Measurements from ENCODE around the gene SNAPC2. TPM values are rescaled to one million over a fixed set of nuclear protein-coding genes. Genes with fewer than 3 reads are reported as not detected.
A peak's percentile ranks its signal among the peaks of the same experiment; 100 is the strongest.

SNAPC2 gene
- total and polyA plus RNA-seq, 2 of the 13 experiments (the other 11 are each of a cell fraction or from before 2014, with no cell fraction given): 10.2 to 12.7 TPM

DNA sequence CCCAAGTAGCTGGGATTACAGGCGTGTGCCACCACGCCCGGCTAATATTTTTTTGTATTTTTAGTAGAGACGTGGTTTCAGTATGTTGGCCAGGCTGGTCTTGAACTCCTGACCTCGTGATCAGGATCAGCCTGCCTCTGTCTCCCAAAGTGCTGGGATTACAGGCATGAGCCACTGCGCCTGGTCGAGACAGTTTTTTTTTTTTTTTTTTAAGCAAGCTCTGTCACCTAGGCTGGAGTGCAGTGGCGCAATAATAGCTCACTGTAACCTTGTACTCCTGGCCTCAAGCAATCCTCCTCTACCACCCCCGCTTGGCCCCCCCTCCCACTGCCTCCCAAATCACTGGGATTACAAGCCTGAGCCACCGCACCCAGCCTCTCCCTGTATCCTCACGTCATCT lies 22.8 kb upstream of the SNAPC2 start (continued):
- TF ChIP-seq, protein P1, sequence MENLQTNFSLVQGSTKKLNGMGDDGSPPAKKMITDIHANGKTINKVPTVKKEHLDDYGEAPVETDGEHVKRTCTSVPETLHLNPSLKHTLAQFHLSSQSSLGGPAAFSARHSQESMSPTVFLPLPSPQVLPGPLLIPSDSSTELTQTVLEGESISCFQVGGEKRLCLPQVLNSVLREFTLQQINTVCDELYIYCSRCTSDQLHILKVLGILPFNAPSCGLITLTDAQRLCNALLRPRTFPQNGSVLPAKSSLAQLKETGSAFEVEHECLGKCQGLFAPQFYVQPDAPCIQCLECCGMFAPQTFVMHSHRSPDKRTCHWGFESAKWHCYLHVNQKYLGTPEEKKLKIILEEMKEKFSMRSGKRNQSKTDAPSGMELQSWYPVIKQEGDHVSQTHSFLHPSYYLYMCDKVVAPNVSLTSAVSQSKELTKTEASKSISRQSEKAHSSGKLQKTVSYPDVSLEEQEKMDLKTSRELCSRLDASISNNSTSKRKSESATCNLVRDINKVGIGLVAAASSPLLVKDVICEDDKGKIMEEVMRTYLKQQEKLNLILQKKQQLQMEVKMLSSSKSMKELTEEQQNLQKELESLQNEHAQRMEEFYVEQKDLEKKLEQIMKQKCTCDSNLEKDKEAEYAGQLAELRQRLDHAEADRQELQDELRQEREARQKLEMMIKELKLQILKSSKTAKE (CRISPR knock-in tag; IDR thresholded peaks at IDR 0.05; ENCODE audit: borderline replicate concordance): no peak
- TF ChIP-seq RARA (CRISPR knock-in tag; IDR thresholded peaks at IDR 0.05) (peak; percentile 56), EED (CRISPR knock-in tag; IDR thresholded peaks at IDR 0.05) (no peak), LCORL (IDR thresholded peaks at IDR 0.05) (no peak), LCORL (CRISPR knock-in tag; IDR thresholded peaks at IDR 0.05) (peak; percentile 76), TRIM24 (CRISPR knock-in tag; IDR thresholded peaks at IDR 0.05) (no peak), ARNTL (CRISPR knock-in tag; IDR thresholded peaks at IDR 0.05) (no peak), NCOR1 (IDR thresholded peaks at IDR 0.05; ENCODE audit: borderline replicate concordance, low read length) (peak; percentile 79; the same call in 1 of the 2 replicates), TCF7L2 (IDR thresholded peaks at IDR 0.05; ENCODE audit: low read depth, low read length) (no peak), ZNF629 (CRISPR knock-in tag; conservative IDR thresholded peaks at IDR 0.05) (peak; percentile 71), TCF7 (IDR thresholded peaks at IDR 0.05; ENCODE audit: low read depth) (no peak), ZNF660 (CRISPR knock-in tag; IDR thresholded peaks at IDR 0.05; ENCODE audit: borderline replicate concordance, low read depth) (no peak), ZNF550 (CRISPR knock-in tag; IDR thresholded peaks at IDR 0.05; ENCODE audit: borderline replicate concordance) (no peak), ZNF234 (CRISPR knock-in tag; conservative IDR thresholded peaks at IDR 0.05) (0 out of 2 replicates have a peak, but pooled peaks have one; percentile 45), YY1 (IDR thresholded peaks at IDR 0.05; ENCODE audit: insufficient read depth, insufficient replicate concordance, low read depth, low read length) (no peak), SMAD9 (CRISPR knock-in tag; IDR thresholded peaks at IDR 0.05) (no peak), ZNF44 (CRISPR knock-in tag; IDR thresholded peaks at IDR 0.05) (no peak), MAZ (IDR thresholded peaks at IDR 0.05; ENCODE audit: borderline replicate concordance, low read depth, low read length) (peak; percentile 95), MAZ (CRISPR knock-in tag; IDR thresholded peaks at IDR 0.05; ENCODE audit: low read depth) (peak; percentile 53), IKZF1 (IDR thresholded peaks at IDR 0.05) (no peak)
- TF ChIP-seq, protein P2, sequence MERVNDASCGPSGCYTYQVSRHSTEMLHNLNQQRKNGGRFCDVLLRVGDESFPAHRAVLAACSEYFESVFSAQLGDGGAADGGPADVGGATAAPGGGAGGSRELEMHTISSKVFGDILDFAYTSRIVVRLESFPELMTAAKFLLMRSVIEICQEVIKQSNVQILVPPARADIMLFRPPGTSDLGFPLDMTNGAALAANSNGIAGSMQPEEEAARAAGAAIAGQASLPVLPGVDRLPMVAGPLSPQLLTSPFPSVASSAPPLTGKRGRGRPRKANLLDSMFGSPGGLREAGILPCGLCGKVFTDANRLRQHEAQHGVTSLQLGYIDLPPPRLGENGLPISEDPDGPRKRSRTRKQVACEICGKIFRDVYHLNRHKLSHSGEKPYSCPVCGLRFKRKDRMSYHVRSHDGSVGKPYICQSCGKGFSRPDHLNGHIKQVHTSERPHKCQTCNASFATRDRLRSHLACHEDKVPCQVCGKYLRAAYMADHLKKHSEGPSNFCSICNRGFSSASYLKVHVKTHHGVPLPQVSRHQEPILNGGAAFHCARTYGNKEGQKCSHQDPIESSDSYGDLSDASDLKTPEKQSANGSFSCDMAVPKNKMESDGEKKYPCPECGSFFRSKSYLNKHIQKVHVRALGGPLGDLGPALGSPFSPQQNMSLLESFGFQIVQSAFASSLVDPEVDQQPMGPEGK (CRISPR knock-in tag; IDR thresholded peaks at IDR 0.05): peak; percentile 93
- TF ChIP-seq, protein P3, sequence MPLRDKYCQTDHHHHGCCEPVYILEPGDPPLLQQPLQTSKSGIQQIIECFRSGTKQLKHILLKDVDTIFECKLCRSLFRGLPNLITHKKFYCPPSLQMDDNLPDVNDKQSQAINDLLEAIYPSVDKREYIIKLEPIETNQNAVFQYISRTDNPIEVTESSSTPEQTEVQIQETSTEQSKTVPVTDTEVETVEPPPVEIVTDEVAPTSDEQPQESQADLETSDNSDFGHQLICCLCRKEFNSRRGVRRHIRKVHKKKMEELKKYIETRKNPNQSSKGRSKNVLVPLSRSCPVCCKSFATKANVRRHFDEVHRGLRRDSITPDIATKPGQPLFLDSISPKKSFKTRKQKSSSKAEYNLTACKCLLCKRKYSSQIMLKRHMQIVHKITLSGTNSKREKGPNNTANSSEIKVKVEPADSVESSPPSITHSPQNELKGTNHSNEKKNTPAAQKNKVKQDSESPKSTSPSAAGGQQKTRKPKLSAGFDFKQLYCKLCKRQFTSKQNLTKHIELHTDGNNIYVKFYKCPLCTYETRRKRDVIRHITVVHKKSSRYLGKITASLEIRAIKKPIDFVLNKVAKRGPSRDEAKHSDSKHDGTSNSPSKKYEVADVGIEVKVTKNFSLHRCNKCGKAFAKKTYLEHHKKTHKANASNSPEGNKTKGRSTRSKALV (CRISPR knock-in tag; IDR thresholded peaks at IDR 0.05): 0 out of 2 replicates have a peak, but pooled peaks have one; percentile 36
- TF ChIP-seq, protein P4, sequence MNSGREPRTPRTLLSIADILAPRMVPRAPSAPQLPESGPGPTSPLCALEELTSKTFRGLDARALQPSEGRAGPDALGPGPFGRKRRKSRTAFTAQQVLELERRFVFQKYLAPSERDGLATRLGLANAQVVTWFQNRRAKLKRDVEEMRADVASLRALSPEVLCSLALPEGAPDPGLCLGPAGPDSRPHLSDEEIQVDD (CRISPR knock-in tag; IDR thresholded peaks at IDR 0.05; ENCODE audit: borderline replicate concordance): no peak
- TF ChIP-seq, protein P5, sequence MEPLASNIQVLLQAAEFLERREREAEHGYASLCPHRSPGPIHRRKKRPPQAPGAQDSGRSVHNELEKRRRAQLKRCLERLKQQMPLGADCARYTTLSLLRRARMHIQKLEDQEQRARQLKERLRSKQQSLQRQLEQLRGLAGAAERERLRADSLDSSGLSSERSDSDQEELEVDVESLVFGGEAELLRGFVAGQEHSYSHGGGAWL (CRISPR knock-in tag; IDR thresholded peaks at IDR 0.05): no peak
- TF ChIP-seq, protein P6, sequence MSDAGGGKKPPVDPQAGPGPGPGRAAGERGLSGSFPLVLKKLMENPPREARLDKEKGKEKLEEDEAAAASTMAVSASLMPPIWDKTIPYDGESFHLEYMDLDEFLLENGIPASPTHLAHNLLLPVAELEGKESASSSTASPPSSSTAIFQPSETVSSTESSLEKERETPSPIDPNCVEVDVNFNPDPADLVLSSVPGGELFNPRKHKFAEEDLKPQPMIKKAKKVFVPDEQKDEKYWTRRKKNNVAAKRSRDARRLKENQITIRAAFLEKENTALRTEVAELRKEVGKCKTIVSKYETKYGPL (CRISPR knock-in tag; IDR thresholded peaks at IDR 0.05): no peak
